SK-N-MC (cell line): ENCODE results near the gene MAPK8.

Experiments used
- DNase-seq: peaks from one replicate; pipeline ENCODE4 v3.0.0-alpha.2; 2011; ENCODE audit warnings: low read depth, low spot score
- H3K27ac ChIP-seq: fragments of 200-600 bp; sonication (generic); 2 replicates; pipeline ENCODE4 v1.5.1; 2016; ENCODE audit warnings: mixed run types
- H3K36me3 ChIP-seq: fragments of 200-600 bp; sonication (generic); 2 replicates; pipeline ENCODE4 v1.6.1; 2017; ENCODE audit warnings: antibody characterized with exemption, low read length, mixed read lengths; ENCODE audit not compliant: insufficient read depth
- H3K4me3 ChIP-seq: fragments of 200-600 bp; sonication (generic); 2 replicates; pipeline ENCODE4 v1.5.1; 2016
- H3K9ac ChIP-seq: fragments of 200-600 bp; sonication (generic); 2 replicates; pipeline ENCODE4 v1.8.0; 2017; ENCODE audit warnings: mixed run types, mixed read lengths; ENCODE audit not compliant: insufficient read length
- H3K9me3 ChIP-seq: fragments of 200-600 bp; sonication (generic); 2 replicates; pipeline ENCODE4 v1.6.1; 2017; ENCODE audit warnings: low read depth, mild to moderate bottlenecking, antibody characterized with exemption, low read length, moderate library complexity, mixed read lengths
- EZH2 ChIP-seq: fragments of 200-600 bp; sonication (generic); IDR thresholded peaks from one replicate; pipeline ENCODE4 v1.6.1; 2017; ENCODE audit warnings: antibody characterized with exemption
- FOXP2 ChIP-seq: optimal IDR thresholded peaks from 2 replicates; pipeline ENCODE3; 2011; ENCODE audit warnings: mild to moderate bottlenecking, moderate library complexity; ENCODE audit not compliant: insufficient read depth; ENCODE audit errors: extremely low read length, control extremely low read depth
- POLR2AphosphoS5 ChIP-seq: IDR thresholded peaks from 2 replicates; pipeline ENCODE4 v1.6.1; 2012; ENCODE audit warnings: mild to moderate bottlenecking, low read depth, low read length, borderline replicate concordance

The MAPK8 gene

DNA sequence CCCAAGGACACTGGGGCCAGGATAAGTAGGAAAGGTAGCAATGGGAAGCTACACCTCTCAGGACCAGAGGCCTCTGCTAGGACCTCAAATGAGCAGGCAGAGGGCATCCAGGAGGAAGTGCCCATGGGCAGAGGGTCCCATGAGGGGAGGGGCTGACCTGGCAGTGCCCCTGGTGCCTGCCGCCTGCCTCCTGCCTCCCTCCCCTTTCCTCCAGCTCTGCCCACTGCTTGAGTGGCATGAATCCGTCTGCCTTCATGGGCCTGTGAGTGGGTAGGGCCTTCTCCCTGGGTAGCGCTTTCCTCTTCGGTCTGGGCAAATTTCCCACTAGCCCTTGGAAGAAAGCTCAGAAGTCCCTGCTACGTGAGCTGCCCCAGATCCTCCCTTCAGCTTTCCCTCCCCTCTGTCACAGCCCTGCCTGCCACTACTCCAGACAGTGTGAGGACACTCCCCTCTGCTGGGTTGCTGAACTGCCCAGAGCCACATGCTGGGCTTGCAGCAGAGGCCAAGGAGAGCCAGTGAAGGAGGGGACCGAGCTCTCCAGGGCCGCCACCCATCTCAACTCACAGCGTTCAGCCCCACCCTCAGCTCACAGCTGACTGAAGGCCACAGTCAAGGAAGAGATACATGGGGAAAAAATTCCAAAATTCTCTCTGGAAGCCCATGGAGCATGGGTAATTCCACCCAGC is 157.0 kb downstream of the MAPK8 start:
- TF ChIP-seq FOXP2 (no peak), POLR2AphosphoS5 (no peak), EZH2 (no peak)
- Histone ChIP-seq H3K9ac (no peak overlapping the region), H3K36me3 (no peaks in the 10 kb centered on the region), H3K9me3 (no peaks in the 10 kb centered on the region), H3K4me3 (no peak overlapping the region), H3K27ac (no peak overlapping the region)
- DNase-seq, result no peak

DNA sequence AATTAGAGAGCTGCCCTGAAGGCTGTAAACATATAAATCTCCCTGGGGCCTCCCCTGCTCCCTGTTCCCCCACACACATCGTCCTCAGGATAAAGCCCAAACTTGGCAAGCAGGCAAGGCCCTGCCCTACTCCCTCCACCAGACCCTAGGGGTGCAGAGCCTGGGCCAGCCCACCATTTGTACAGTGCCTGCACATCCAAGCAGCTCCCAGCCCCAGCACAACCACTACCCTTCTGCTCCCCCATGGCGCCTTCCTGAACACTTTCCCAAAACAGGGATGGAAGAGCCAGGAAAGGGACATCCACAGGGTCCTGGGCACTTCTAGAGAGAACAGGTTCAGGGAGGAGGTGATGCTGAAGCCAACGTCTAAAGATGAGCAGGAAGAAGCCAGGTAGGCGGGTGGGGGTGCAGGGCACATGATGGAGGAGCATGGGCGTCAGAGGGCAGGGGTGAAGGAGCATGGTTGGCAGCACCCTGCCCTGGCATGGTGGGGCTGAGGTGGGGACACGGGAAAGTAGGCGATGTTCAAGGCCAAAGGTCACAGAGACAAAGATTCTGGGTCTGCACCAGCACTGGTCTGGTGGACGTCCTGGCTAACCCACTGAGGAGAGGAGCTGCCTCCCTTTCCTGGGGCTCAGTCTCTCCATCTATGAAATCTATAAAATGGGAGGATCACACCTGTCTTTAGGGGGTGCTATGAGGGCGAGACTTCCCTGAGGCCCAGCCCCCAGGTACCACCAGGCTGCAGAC is 157.8 kb downstream of the MAPK8 start:
- H3K36me3 ChIP-seq, result no peaks in the 10 kb centered on the region
- no peaks in the 10 kb centered on the region for H3K9me3 ChIP-seq
- no peak for DNase-seq
- no peak overlapping the region for H3K27ac ChIP-seq
- no peak overlapping the region for H3K9ac ChIP-seq
- TF ChIP-seq POLR2AphosphoS5 (no peak), EZH2 (no peak), FOXP2 (no peak)
- H3K4me3 ChIP-seq, result no peak overlapping the region

DNA sequence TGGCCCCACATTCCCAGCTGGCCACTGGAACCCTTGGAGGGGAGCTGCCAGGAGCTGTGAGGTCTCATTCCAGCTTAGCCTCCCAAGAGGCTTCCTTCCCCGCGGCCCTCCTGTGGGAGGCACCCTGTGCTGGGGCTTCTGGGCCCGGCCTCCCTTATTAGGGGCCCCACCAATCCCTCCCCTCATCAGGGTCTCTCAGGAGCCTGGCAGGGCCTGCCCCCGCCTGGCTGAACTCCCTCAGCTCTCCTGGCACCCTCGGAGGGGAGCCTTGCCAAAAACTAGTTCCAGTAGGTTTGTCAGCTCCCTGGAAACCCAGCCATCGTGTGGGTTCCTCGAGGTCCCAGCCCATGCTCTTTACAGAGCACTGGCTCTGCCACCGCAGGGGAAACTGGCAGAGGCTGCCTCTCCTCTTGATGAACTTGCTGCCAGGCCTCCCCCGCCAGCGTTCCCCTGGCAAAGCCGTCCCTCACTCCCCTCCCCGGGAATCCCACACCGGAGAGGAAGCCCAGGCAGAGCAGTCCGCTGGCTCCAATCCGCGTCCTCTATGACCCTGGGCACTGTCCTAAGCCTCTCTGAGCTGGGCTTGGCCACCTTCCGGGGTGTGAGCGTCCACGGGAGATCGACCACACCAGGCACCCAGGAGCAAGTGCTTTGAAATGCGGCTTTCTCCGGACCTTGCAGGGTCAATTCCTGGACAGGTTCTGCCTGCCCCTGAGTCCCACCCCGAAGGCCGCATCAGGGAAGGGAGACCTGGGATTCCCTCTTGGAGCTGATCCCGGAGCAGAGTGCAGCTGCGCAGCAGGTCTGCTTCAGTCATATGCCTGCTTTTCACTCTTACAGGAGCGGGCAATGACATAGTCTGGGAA is 158.6 kb downstream of the MAPK8 start:
- TF ChIP-seq EZH2, result no peak
- TF ChIP-seq POLR2AphosphoS5, result no peak
- no peak for TF ChIP-seq FOXP2
- DNase-seq, result no peak
- no peak overlapping the region for H3K9ac ChIP-seq
- no peak overlapping the region for H3K4me3 ChIP-seq
- H3K27ac ChIP-seq, result no peak overlapping the region
- no peaks in the 10 kb centered on the region for H3K9me3 ChIP-seq
- no peaks in the 10 kb centered on the region for H3K36me3 ChIP-seq

DNA sequence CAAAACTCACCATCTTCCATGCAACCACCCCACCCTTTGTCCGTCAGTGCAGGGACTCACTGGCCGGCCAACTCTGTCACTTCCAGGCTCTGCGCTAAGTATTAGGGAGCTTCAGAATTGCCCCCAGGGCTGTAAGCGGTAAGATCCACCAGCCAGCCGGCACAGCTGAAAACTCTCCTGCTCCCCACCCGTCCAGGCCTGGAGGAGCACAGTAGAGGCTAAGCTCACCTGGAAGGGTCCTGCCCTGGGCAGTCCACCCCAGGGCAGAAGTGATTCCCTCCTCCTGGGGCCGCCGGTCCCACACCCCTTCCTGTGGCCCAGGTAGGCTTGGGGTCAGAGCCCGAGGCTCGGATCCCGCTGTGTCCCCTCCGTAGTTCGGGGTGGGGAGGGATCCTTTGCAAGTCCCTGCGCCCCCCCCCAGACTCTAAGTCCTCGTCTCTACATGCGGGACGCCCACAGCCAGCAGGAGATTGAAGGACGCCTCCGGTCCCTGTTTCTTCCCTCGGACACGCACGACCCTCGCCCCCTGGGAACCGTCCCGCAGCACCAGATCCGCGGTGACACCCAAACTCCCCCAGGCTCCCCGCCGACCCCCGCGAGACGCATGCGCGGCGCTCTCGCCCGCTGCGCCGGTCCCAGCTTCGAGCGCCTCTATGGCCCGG is 159.5 kb downstream of the MAPK8 start:
- H3K4me3 ChIP-seq, result no peak overlapping the region
- no peaks in the 10 kb centered on the region for H3K9me3 ChIP-seq
- DNase-seq, result no peak
- TF ChIP-seq POLR2AphosphoS5 (no peak), EZH2 (no peak), FOXP2 (no peak)
- no peaks in the 10 kb centered on the region for H3K36me3 ChIP-seq
- H3K9ac ChIP-seq, result no peak overlapping the region
- H3K27ac ChIP-seq, result no peak overlapping the region

DNA sequence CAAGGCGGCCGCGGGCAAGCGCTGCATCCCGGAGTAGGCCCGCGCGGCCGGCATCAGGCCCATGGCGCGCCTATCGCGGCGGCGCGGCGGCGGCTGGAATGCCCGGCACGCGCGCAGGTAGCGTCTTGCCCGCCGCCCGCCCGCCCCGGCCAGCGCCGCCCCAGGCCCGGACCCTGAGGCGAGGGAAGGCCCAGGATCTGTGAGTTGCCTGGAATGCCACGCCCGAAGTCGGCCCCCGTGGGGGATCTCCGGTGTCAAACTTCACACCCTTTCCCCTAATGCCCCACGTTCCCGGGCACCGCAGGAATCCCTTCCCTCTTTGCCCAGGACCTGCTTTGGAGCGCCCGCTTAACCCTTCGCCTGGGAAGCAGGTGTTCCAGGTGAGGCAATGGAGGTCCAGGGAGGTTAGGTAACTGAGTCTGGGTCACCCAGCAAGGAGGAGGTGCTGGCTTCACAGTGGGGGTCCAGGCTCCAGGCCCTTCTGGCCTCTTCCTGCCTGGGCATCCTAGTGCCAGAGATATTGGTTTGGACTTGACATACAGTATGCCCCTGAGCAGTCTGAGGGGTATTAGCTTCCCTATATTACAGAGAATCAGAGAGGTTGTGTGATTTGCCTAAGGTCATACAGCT is 160.2 kb downstream of the MAPK8 start:
- H3K9me3 ChIP-seq, result no peaks in the 10 kb centered on the region
- no peak overlapping the region for H3K27ac ChIP-seq
- DNase-seq, result no peak
- no peaks in the 10 kb centered on the region for H3K36me3 ChIP-seq
- no peak overlapping the region for H3K4me3 ChIP-seq
- no peak overlapping the region for H3K9ac ChIP-seq
- TF ChIP-seq FOXP2 (no peak), EZH2 (no peak), POLR2AphosphoS5 (no peak)

DNA sequence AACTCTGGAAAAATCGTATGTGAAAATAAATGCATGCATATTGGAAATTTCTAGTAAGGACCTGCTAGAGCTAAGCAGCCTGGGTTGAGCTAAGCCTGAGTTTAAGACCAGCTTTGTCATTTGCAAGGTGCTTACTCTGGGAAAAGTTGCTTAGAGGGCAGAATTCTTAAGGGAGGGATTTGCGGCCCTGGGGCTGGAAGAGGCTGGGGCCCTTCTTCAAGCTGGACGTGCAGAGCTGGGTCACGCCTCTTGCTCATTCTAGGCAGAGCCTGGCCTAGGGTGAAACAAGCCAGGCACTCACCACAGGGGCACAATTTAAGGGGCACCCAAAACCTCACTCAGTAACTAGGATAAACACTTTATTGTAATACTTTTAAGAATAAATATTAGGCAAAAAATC is 161.2 kb downstream of the MAPK8 start:
- Histone ChIP-seq H3K9me3 (no peaks in the 10 kb centered on the region), H3K27ac (no peak overlapping the region), H3K36me3 (no peaks in the 10 kb centered on the region), H3K9ac (no peak overlapping the region), H3K4me3 (no peak overlapping the region)
- TF ChIP-seq EZH2 (no peak), FOXP2 (no peak), POLR2AphosphoS5 (no peak)
- DNase-seq, result no peak

DNA sequence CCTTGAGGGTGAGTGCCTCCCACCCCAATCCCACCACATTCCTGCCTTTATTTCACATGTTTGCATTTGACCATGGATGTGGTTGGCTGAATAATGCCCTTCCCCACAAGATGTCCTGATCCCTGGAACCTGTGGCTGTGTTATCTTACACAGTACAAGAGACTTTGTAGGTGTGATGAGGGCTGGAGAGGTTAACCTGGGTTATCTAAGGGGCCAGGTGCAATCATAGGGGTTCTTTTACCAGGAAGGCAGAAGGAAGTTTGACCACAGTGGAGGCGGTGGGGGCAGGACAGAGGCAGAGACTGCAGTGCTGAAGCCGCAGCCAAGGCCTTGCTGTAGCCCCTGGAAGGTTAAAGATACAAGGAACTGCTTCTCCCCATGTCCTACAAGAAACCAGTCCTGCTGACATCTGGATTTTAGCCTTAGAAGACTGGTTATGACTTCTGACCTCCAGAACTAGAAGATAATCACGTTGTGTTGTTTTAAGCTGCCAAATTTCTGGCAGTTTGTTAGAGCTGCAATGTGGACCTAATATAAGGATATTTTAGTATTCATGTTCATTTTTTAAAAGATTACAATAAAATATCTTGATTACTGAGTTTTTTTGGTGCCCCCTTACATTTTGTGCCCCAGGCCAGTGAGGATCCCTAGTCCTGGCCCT is 161.8 kb downstream of the MAPK8 start:
- Histone ChIP-seq H3K36me3 (no peaks in the 10 kb centered on the region), H3K9ac (no peak overlapping the region), H3K27ac (no peak overlapping the region), H3K4me3 (no peak overlapping the region), H3K9me3 (no peaks in the 10 kb centered on the region)
- no peak for DNase-seq
- TF ChIP-seq EZH2 (no peak), POLR2AphosphoS5 (no peak), FOXP2 (no peak)
